ENCODE measurements around the gene GFPT2.

Gene GFPT2

DNA sequence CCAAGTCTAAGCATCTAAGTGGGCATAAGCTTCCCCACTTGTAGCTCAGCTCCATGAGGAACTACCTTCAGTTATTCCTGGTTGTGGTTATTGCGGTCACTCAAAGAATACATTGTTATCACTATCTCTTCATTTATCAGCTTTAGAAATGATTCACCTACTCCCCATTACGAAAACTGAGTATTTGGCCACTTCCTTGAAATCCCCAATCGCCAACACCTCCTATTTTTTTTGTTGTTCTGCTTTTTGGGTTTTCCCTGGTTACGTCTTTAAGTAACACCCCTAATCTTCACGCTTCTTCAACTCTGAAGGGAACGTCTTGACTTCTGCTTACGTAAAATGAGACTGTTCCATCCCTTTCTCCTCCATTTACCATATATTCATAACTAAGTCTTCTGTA is 81.9 kb downstream of the GFPT2 start:
- FAIRE-seq: no peak

GRCh38 chr5:180259260-180259611 is 93.9 kb downstream of the GFPT2 start:
- no peak for FAIRE-seq

- no peak for FAIRE-seq
Observed at GRCh38 chr5:180253036-180253824, 99.9 kb downstream of the GFPT2 start.

- FAIRE-seq: no peak
Observed at GRCh38 chr5:180251887-180252286, 101.2 kb downstream of the GFPT2 start.

DNA sequence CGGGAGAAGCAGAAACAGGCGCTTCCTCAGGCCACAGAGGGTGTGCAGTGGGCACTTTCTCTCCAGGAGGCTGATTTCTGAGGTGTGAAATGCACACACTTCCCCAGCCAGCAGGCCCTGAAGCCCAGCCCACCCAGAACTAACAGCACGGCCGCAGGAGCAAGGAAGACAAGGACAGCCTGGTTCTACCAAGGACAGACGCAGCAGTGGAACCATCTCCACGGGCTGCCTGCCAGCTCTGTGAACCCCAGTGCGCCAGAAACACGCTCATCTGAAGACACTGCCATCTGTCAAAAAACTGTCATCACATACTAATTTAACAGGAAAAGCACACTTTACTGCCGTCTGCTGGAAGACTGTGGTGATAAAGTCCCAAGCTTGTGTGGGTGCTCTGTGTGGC is 102.0 kb downstream of the GFPT2 start:
- no peak for FAIRE-seq

Data from colon (tissue), 2 donors.